ENCODE data around the gene TOMM6.

Gene TOMM6

GRCh38 chr6:41768545-41769308 is 18.8 kb upstream of the TOMM6 start:
- Histone ChIP-seq H3K9ac (ENCODE audit: low read depth, low read length) (no peak overlapping the region), H3K4me1 (ENCODE audit: insufficient read depth, low read length) (0 out of 2 replicates have a peak, but pooled peaks cover 2% of the 10 kb centered on the region), H3K36me3 (ENCODE audit: insufficient read depth, low read depth, low read length) (peaks cover 7% of the 10 kb centered on the region; the same call in 1 of the 2 replicates), H3K9me3 (ENCODE audit: insufficient read depth, low read depth, low read length) (no peaks in the 10 kb centered on the region), H3K4me3 (ENCODE audit: low read length) (no peak overlapping the region), H3K27ac (ENCODE audit: low read length) (no peak overlapping the region), H3K27me3 (ENCODE audit: insufficient read depth, low read length) (no peaks in the 10 kb centered on the region)

GRCh38 chr6:41769376-41769775 is 18.1 kb upstream of the TOMM6 start:
- H3K4me3 ChIP-seq (ENCODE audit: low read length): no peak overlapping the region
- no peaks in the 10 kb centered on the region for H3K27me3 ChIP-seq (ENCODE audit: insufficient read depth, low read length)
- H3K9me3 ChIP-seq (ENCODE audit: insufficient read depth, low read depth, low read length): no peaks in the 10 kb centered on the region
- H3K4me1 ChIP-seq (ENCODE audit: insufficient read depth, low read length): 0 out of 2 replicates have a peak, but pooled peaks cover 2% of the 10 kb centered on the region
- no peak overlapping the region for H3K9ac ChIP-seq (ENCODE audit: low read depth, low read length)
- no peak overlapping the region for H3K27ac ChIP-seq (ENCODE audit: low read length)
- peaks cover 11% of the 10 kb centered on the region; the same call in 1 of the 2 replicates for H3K36me3 ChIP-seq (ENCODE audit: insufficient read depth, low read depth, low read length)

GRCh38 chr6:41770381-41771057 is 17.0 kb upstream of the TOMM6 start:
- H3K27me3 ChIP-seq (ENCODE audit: insufficient read depth, low read length): no peaks in the 10 kb centered on the region
- 0 out of 2 replicates have a peak, but pooled peaks cover 2% of the 10 kb centered on the region for H3K4me1 ChIP-seq (ENCODE audit: insufficient read depth, low read length)
- no peak overlapping the region for H3K9ac ChIP-seq (ENCODE audit: low read depth, low read length)
- H3K27ac ChIP-seq (ENCODE audit: low read length): no peak overlapping the region
- no peaks in the 10 kb centered on the region for H3K9me3 ChIP-seq (ENCODE audit: insufficient read depth, low read depth, low read length)
- no peak overlapping the region for H3K4me3 ChIP-seq (ENCODE audit: low read length)
- H3K36me3 ChIP-seq (ENCODE audit: insufficient read depth, low read depth, low read length): peaks cover 20% of the 10 kb centered on the region

- Histone ChIP-seq H3K9ac (ENCODE audit: low read depth, low read length) (no peak overlapping the region), H3K9me3 (ENCODE audit: insufficient read depth, low read depth, low read length) (no peaks in the 10 kb centered on the region), H3K27ac (ENCODE audit: low read length) (no peak overlapping the region), H3K36me3 (ENCODE audit: insufficient read depth, low read depth, low read length) (peaks cover 20% of the 10 kb centered on the region), H3K4me3 (ENCODE audit: low read length) (no peak overlapping the region), H3K27me3 (ENCODE audit: insufficient read depth, low read length) (no peaks in the 10 kb centered on the region), H3K4me1 (ENCODE audit: insufficient read depth, low read length) (0 out of 2 replicates have a peak, but pooled peaks cover 2% of the 10 kb centered on the region)
Observed at GRCh38 chr6:41771058-41771983, 16.2 kb upstream of the TOMM6 start.

GRCh38 chr6:41774841-41775240 is 12.7 kb upstream of the TOMM6 start:
- Histone ChIP-seq H3K27ac (ENCODE audit: low read length) (no peak overlapping the region), H3K36me3 (ENCODE audit: insufficient read depth, low read depth, low read length) (peaks cover 27% of the 10 kb centered on the region), H3K4me1 (ENCODE audit: insufficient read depth, low read length) (peaks cover 5% of the 10 kb centered on the region; the same call in 1 of the 2 replicates), H3K4me3 (ENCODE audit: low read length) (no peak overlapping the region), H3K27me3 (ENCODE audit: insufficient read depth, low read length) (no peaks in the 10 kb centered on the region; the same call in 1 of the 2 replicates), H3K9me3 (ENCODE audit: insufficient read depth, low read depth, low read length) (no peaks in the 10 kb centered on the region), H3K9ac (ENCODE audit: low read depth, low read length) (no peak overlapping the region)

GRCh38 chr6:41775293-41775882 is 12.1 kb upstream of the TOMM6 start:
- Histone ChIP-seq H3K27me3 (ENCODE audit: insufficient read depth, low read length) (no peaks in the 10 kb centered on the region; the same call in 1 of the 2 replicates), H3K4me3 (ENCODE audit: low read length) (no peak overlapping the region), H3K9ac (ENCODE audit: low read depth, low read length) (no peak overlapping the region), H3K9me3 (ENCODE audit: insufficient read depth, low read depth, low read length) (no peaks in the 10 kb centered on the region), H3K27ac (ENCODE audit: low read length) (no peak overlapping the region), H3K36me3 (ENCODE audit: insufficient read depth, low read depth, low read length) (peaks cover 27% of the 10 kb centered on the region), H3K4me1 (ENCODE audit: insufficient read depth, low read length) (peaks cover 5% of the 10 kb centered on the region; the same call in 1 of the 2 replicates)

- no peaks in the 10 kb centered on the region for H3K9me3 ChIP-seq (ENCODE audit: insufficient read depth, low read depth, low read length)
- peaks cover 18% of the 10 kb centered on the region for H3K27me3 ChIP-seq (ENCODE audit: insufficient read depth, low read length)
- peaks cover 21% of the 10 kb centered on the region for H3K36me3 ChIP-seq (ENCODE audit: insufficient read depth, low read depth, low read length)
- no peak overlapping the region for H3K27ac ChIP-seq (ENCODE audit: low read length)
- peaks cover 11% of the 10 kb centered on the region; the same call in 1 of the 2 replicates for H3K4me1 ChIP-seq (ENCODE audit: insufficient read depth, low read length)
- no peak overlapping the region for H3K4me3 ChIP-seq (ENCODE audit: low read length)
- H3K9ac ChIP-seq (ENCODE audit: low read depth, low read length): no peak overlapping the region
Observed at GRCh38 chr6:41777551-41778285, 9.8 kb upstream of the TOMM6 start.

GRCh38 chr6:41778895-41779294 is 8.6 kb upstream of the TOMM6 start:
- Histone ChIP-seq H3K4me3 (ENCODE audit: low read length) (peak overlapping the region; percentile 85), H3K9ac (ENCODE audit: low read depth, low read length) (peak overlapping the region; percentile 77; the same call in 1 of the 2 replicates), H3K27ac (ENCODE audit: low read length) (no peak overlapping the region), H3K27me3 (ENCODE audit: insufficient read depth, low read length) (peaks cover 30% of the 10 kb centered on the region), H3K9me3 (ENCODE audit: insufficient read depth, low read depth, low read length) (no peaks in the 10 kb centered on the region), H3K36me3 (ENCODE audit: insufficient read depth, low read depth, low read length) (peaks cover 20% of the 10 kb centered on the region), H3K4me1 (ENCODE audit: insufficient read depth, low read length) (peaks cover 11% of the 10 kb centered on the region; the same call in 1 of the 2 replicates)

GRCh38 chr6:41779336-41779735 is 8.2 kb upstream of the TOMM6 start:
- Histone ChIP-seq H3K9me3 (ENCODE audit: insufficient read depth, low read depth, low read length) (no peaks in the 10 kb centered on the region), H3K27ac (ENCODE audit: low read length) (no peak overlapping the region), H3K27me3 (ENCODE audit: insufficient read depth, low read length) (peaks cover 34% of the 10 kb centered on the region), H3K9ac (ENCODE audit: low read depth, low read length) (peak overlapping the region; percentile 77; the same call in 1 of the 2 replicates), H3K36me3 (ENCODE audit: insufficient read depth, low read depth, low read length) (peaks cover 17% of the 10 kb centered on the region), H3K4me3 (ENCODE audit: low read length) (peak overlapping the region; percentile 85), H3K4me1 (ENCODE audit: insufficient read depth, low read length) (peaks cover 11% of the 10 kb centered on the region; the same call in 1 of the 2 replicates)

- Histone ChIP-seq H3K4me1 (ENCODE audit: insufficient read depth, low read length) (peaks cover 11% of the 10 kb centered on the region; the same call in 1 of the 2 replicates), H3K9me3 (ENCODE audit: insufficient read depth, low read depth, low read length) (no peaks in the 10 kb centered on the region), H3K27me3 (ENCODE audit: insufficient read depth, low read length) (peaks cover 40% of the 10 kb centered on the region), H3K27ac (ENCODE audit: low read length) (no peak within 1 kb of the TSS), H3K4me3 (ENCODE audit: low read length) (peak within 1 kb of the TSS; percentile 86), H3K9ac (ENCODE audit: low read depth, low read length) (peak within 1 kb of the TSS; percentile 77; the same call in 1 of the 2 replicates), H3K36me3 (ENCODE audit: insufficient read depth, low read depth, low read length) (peaks cover 11% of the 10 kb centered on the region; the same call in 1 of the 2 replicates)
Observed at GRCh38 chr6:41779788-41780550, 7.5 kb upstream of the TOMM6 start, which contains the start of gene FRS3. Gene FRS3, minus strand, starts transcription at chr6:41779900. Its CDS starts 2,913 bp downstream, at chr6:41776987.

Measured in iPS-20b (cell line).